K562 (cell line): ENCODE measurements around the gene MFSD11. TPM values are rescaled to one million over a fixed set of nuclear protein-coding genes. Genes with fewer than 3 reads are reported as not detected.

Experiments used
- ATAC-seq: fragments of 200-7000 bp; cut with Tn5 transposase; 3 replicates; pipeline ENCODE4 v1.9.1; 2020; ENCODE audit warnings: moderate library complexity
- BruUV-seq: library from RNA; stranded (reverse); fragments of 400-500 nt; replicated peaks from 2 replicates; lab custom pipeline; 2021; lab: Mats Ljungman, UMichigan
- CTCF ChIA-PET: fragments of 300-600 bp; formaldehyde crosslinking; extraction: SDS; loops from one replicate; lab custom pipeline; 2021; ENCODE audit warnings: low intra/inter-chr PET ratio; lab: Yijun Ruan, JAX
- POLR2A ChIA-PET: fragments of 300-600, 350-650 bp; sonication (Branson Sonifier 250); formaldehyde crosslinking; extraction: SDS; loops from one replicate; lab custom pipeline; 2021; ENCODE audit warnings: antibody characterized with exemption, inconsistent platforms; lab: Yijun Ruan, JAX
- DNase-seq, 4 experiments: peaks; one replicate each; pipeline versions ENCODE4 v3.0.0 to v3.0.0-alpha.2; 2011 to 2018; ENCODE audit warnings: low spot score in 3 of 4, mixed read lengths in 3 of 4; ENCODE audit errors: extremely low read depth in 1 of 4
- FAIRE-seq: peaks from 2 replicates; lab custom pipeline; 2011; peaks lifted over from hg19 to GRCh38; lab: Jason Lieb, UNC
- H2AFZ ChIP-seq: 2 replicates; pipeline ENCODE4 v1.6.0; 2011; ENCODE audit warnings: low read depth, low read length, control low read depth, inconsistent platforms
- H3K27ac ChIP-seq: fragments of 200-600 bp; 3 replicates; pipeline ENCODE4 v1.8.0; 2011; ENCODE audit warnings: low read depth, mild to moderate bottlenecking, control low read depth, inconsistent platforms, low read length, moderate library complexity, mixed read lengths; ENCODE audit errors: extremely low read depth
- H3K27me3 ChIP-seq, 2 experiments: fragments of 300-600 bp in 1 of 2; 2 replicates in 1 of 2; 3 replicates in 1 of 2; pipeline versions ENCODE4 v1.6.0 to v1.8.0; 2011; ENCODE audit warnings: inconsistent platforms in 2 of 2, low read length in 2 of 2, mild to moderate bottlenecking in 1 of 2, mixed read lengths in 1 of 2, moderate library complexity in 1 of 2; ENCODE audit not compliant: control insufficient read depth in 2 of 2, insufficient read depth in 2 of 2
- H3K36me3 ChIP-seq: fragments of 300-600 bp; 3 replicates; pipeline ENCODE4 v1.8.0; 2011; ENCODE audit warnings: mild to moderate bottlenecking, low read length, inconsistent platforms; ENCODE audit not compliant: control insufficient read depth, insufficient read depth
- H3K4me1 ChIP-seq, 2 experiments: fragments of 200-600 bp in 1 of 2; replicated peaks in 1 of 2; 2 replicates in 1 of 2; 3 replicates in 1 of 2; pipeline versions ENCODE4 v1.5.1 to v1.8.0; 2011; ENCODE audit warnings: inconsistent platforms in 2 of 2, low read length in 2 of 2, mild to moderate bottlenecking in 1 of 2, mixed read lengths in 1 of 2, moderate library complexity in 1 of 2; ENCODE audit not compliant: control insufficient read depth in 2 of 2, insufficient read depth in 2 of 2
- H3K4me2 ChIP-seq: 2 replicates; pipeline ENCODE4 v1.6.1; 2011; ENCODE audit warnings: low read length, control low read depth, inconsistent platforms, mixed read lengths; ENCODE audit not compliant: insufficient read depth
- H3K4me3 ChIP-seq: fragments of 200-600 bp; sonication (generic), shearing (Covaris generic); 2 replicates; pipeline ENCODE4 v1.5.1; 2016; ENCODE audit warnings: control low read depth, inconsistent platforms
- H3K79me2 ChIP-seq: fragments of 200-600 bp; 3 replicates; pipeline ENCODE4 v1.8.0; 2011; ENCODE audit warnings: low read length, inconsistent platforms; ENCODE audit not compliant: control insufficient read depth, insufficient read depth
- H3K9ac ChIP-seq, 2 experiments: 2 replicates each; pipeline versions ENCODE4 v1.6.0 to v1.6.1; 2011; ENCODE audit warnings: low read depth in 2 of 2, low read length in 2 of 2, control low read depth in 1 of 2, inconsistent platforms in 1 of 2, mild to moderate bottlenecking in 1 of 2, mixed read lengths in 1 of 2; ENCODE audit not compliant: insufficient read depth in 1 of 2
- H3K9me1 ChIP-seq: one replicate; pipeline ENCODE4 v1.6.0; 2011; ENCODE audit warnings: inconsistent platforms, mild to moderate bottlenecking, low read length, moderate library complexity; ENCODE audit not compliant: control insufficient read depth, insufficient read depth
- H3K9me3 ChIP-seq: replicated peaks from 2 replicates; pipeline ENCODE4 v1.5.1; 2011; ENCODE audit warnings: low read depth, low read length, inconsistent platforms; ENCODE audit not compliant: control insufficient read depth, insufficient read depth
- H4K20me1 ChIP-seq: replicated peaks from 2 replicates; pipeline ENCODE4 v1.6.1; 2011; ENCODE audit warnings: low read length, inconsistent platforms, mixed read lengths; ENCODE audit not compliant: control insufficient read depth, insufficient read depth
- CBX1 ChIP-seq: sonication (generic); IDR thresholded peaks from 2 replicates; pipeline ENCODE4 v1.6.1; 2016; ENCODE audit warnings: antibody characterized with exemption, low read depth, mild to moderate bottlenecking
- CHD4 ChIP-seq: fragments of 200-600 bp; sonication (generic); IDR thresholded peaks from 3 replicates; pipeline ENCODE4 v1.6.1; 2012; ENCODE audit warnings: low read depth, mild to moderate bottlenecking, mixed read lengths, low read length, inconsistent platforms; ENCODE audit not compliant: insufficient read depth, insufficient replicate concordance, poor library complexity, severe bottlenecking
- DDX20 ChIP-seq: fragments of 450-650 bp; IDR thresholded peaks from 2 replicates; pipeline ENCODE4 v1.6.1; 2016; ENCODE audit warnings: missing genetic modification characterization, low read depth, mild to moderate bottlenecking, missing compliant biosample characterization, moderate library complexity
- KDM1A ChIP-seq, 2 experiments: fragments of 450-650 bp; IDR thresholded peaks; 2 replicates each; pipeline ENCODE4 v1.6.1; 2016; ENCODE audit warnings: mild to moderate bottlenecking in 2 of 2
- POLR2AphosphoS5 ChIP-seq: IDR thresholded peaks from 2 replicates; pipeline ENCODE4 v1.6.1; 2011; ENCODE audit warnings: mild to moderate bottlenecking, low read depth, low read length, moderate library complexity; ENCODE audit not compliant: control insufficient read depth, insufficient read depth
- RBM17 ChIP-seq: fragments of 200-400 bp; formaldehyde crosslinking; IDR thresholded peaks from 2 replicates; pipeline ENCODE4 v1.6.1; 2017; ENCODE audit warnings: low read depth, mild to moderate bottlenecking, low read length, borderline replicate concordance
- RFX7 ChIP-seq: fragments of 250-450 bp; sonication (Bioruptor Pico); IDR thresholded peaks from 2 replicates; pipeline ENCODE4 v1.5.1; 2021; ENCODE audit warnings: mild to moderate bottlenecking
- ZNF398 ChIP-seq: fragments of 250-450 bp; sonication (Bioruptor Pico); IDR thresholded peaks from 2 replicates; pipeline ENCODE4 v1.8.0; 2021; ENCODE audit warnings: moderate library complexity, mild to moderate bottlenecking, inconsistent platforms
- WGBS: fragments of 100-300 bp; shearing (Covaris generic); methylation state at CpG from one replicate; pipeline ENCODE4 v1.1.6; 2016; ENCODE audit warnings: low coverage, mixed read lengths; ENCODE audit not compliant: insufficient coverage; ENCODE audit errors: missing lambda C conversion rate; 5-methylcytosine and 5-hydroxymethylcytosine counted together
- in situ Hi-C: fragments of 300-500 bp; cut with MboI; formaldehyde crosslinking; loops from 4 replicates; pipeline ENCODE4 v1.15.0; 2018; ENCODE audit warnings: inconsistent platforms, mixed read lengths
- intact Hi-C: fragments of 100-400 bp; cut with micrococcal nuclease; formaldehyde crosslinking; loops from 2 replicates; pipeline ENCODE4 v1.14.2; 2022
- polyA plus RNA-seq, 8 experiments: library from polyadenylated mRNA; depleted of rRNA in 4 of 8; stranded (reverse) in 5 of 8; unstranded in 3 of 8; fragments of >200 nt; fragmentation: Nextera tagmentation in 2 of 8; fragmentation: Illumina TruSeq in 1 of 8; extraction: Ambion mirVana in 2 of 8; extraction: Trizol in 1 of 8; gene quantifications; 2 replicates each; pipeline versions ENCODE4 v1.2.1 to v1.2.3, GENCODE V29; 2011 to 2014; ENCODE audit warnings: inconsistent platforms in 1 of 8, missing spikeins in 1 of 8
- total RNA-seq, 7 experiments: library from RNA; depleted of rRNA in 6 of 7; stranded (reverse); fragments of >200 nt in 6 of 7; fragmentation: Illumina TruSeq in 2 of 7; extraction: Trizol in 2 of 7; gene quantifications; 2 replicates each; pipeline versions ENCODE4 v1.2.1 to v1.2.3, GENCODE V29; 2011 to 2021; ENCODE audit warnings: low replicate concordance in 1 of 7

MFSD11 gene
- total and polyA plus RNA-seq, 9 of the 15 experiments (the other 6 are each of a cell fraction or from before 2014, with no cell fraction given) = 14.4 to 24.5 (median 19.9) TPM

DNA sequence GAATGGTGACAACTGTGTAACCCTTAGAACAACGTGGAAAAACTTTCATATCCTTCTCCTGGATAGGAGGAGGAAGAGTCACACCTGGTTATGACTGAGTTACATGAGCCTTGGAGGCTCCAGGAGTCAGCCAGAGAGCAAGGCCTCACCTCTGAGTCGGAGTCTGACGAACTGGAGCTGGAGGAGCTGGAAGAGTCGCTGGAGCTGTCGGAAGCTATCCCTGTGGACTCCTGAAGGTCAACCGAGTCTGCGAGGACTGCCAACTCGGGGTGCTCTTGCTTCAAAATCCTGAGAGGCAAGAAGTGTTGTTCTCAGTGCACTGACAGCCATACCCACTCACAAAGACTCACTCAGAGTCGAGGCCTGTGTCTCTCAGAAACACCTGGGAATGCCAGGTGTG lies 17.7 kb upstream of the MFSD11 start:
- DNase-seq (no peak), FAIRE-seq (no peak), ATAC-seq (no peak)
- no TSS peak for BruUV-seq
- peaks cover 28 to 29% of the 10 kb centered on the region in 2 experiments for H3K4me1 ChIP-seq
- peaks cover 43% of the 10 kb centered on the region for H3K79me2 ChIP-seq
- H3K9me1 ChIP-seq = peaks cover under 1% of the 10 kb centered on the region
- no peak overlapping the region for H3K4me2 ChIP-seq
- intact Hi-C loops = no loop called here
- no peaks in the 10 kb centered on the region; the same call in 1 of the 2 replicates for H3K9me3 ChIP-seq
- WGBS = 88% methylated on average over 9 of the region's 9 CpGs
- H3K27me3 ChIP-seq = no peaks in the 10 kb centered on the region
- H4K20me1 ChIP-seq = peaks cover 9% of the 10 kb centered on the region; the same call in 1 of the 2 replicates
- POLR2A ChIA-PET = interaction anchor here (0.6 to 1.5 kb wide), 3 partner anchors 20 to 402 kb away, joined by 3 to 6 read pairs (median 3); no protein-coding TSS in a partner anchor
- TF ChIP-seq ZNF398 (CRISPR knock-in tag) (no peak), POLR2AphosphoS5 (no peak), CBX1 (no peak), KDM1A (IDR thresholded peaks at IDR 0.05) (no peak), RBM17 (no peak), RFX7 (CRISPR knock-in tag) (no peak), DDX20 (no peak), CHD4 (no peak)
- H3K9ac ChIP-seq = no peak overlapping the region
- no peak overlapping the region for H2AFZ ChIP-seq
- no peak overlapping the region for H3K4me3 ChIP-seq
- in situ Hi-C loops = no loop called here
- CTCF ChIA-PET = no interaction called here
- H3K36me3 ChIP-seq = peaks cover 94% of the 10 kb centered on the region
- no peak overlapping the region for H3K27ac ChIP-seq
